HCT116 (cell line): ENCODE measurements around the gene DHX15. TPM values are rescaled to one million over a fixed set of nuclear protein-coding genes. Genes with fewer than 3 reads are reported as not detected.

Source experiments
- ATAC-seq: fragments of 200-7000 bp; cut with Tn5 transposase; 2 replicates; pipeline ENCODE4 v1.9.1; 2020; ENCODE audit warnings: mild to moderate bottlenecking, moderate library complexity
- BruUV-seq: library from RNA; stranded (reverse); fragments of 400-500 nt; replicated peaks from 2 replicates; lab custom pipeline; 2021; lab: Mats Ljungman, UMichigan
- CTCF ChIA-PET: fragments of 300-600 bp; sonication (Branson Sonifier 250); formaldehyde crosslinking; loops from one replicate; lab custom pipeline; 2021; ENCODE audit warnings: antibody characterized with exemption; lab: Charles Lee
- POLR2A ChIA-PET: fragments of 300-600, 350-600 bp; sonication (Branson Sonifier 250); formaldehyde crosslinking; loops from one replicate; lab custom pipeline; 2021; ENCODE audit warnings: antibody characterized with exemption; lab: Charles Lee
- RAD21 ChIA-PET, 2 experiments: fragments of 300-600 bp; sonication (Branson Sonifier 250); formaldehyde crosslinking; loops; one replicate each; lab custom pipeline; 2023; ENCODE audit warnings: low total read pairs in 2 of 2; ENCODE audit not compliant: uncharacterized antibody in 2 of 2, unreplicated experiment in 2 of 2, low non-redundant PET in 1 of 2; lab: Charles Lee
- DNase-seq: peaks from one replicate; pipeline ENCODE4 v3.0.0-alpha.2; 2010; ENCODE audit warnings: low read depth, low spot score
- H2AFZ ChIP-seq: fragments of 200-600 bp; shearing (Covaris generic), sonication (generic); 2 replicates; pipeline ENCODE4 v1.6.1; 2017; ENCODE audit warnings: low read depth, mixed run types, mixed read lengths, antibody characterized with exemption, low read length; ENCODE audit not compliant: poor library complexity, severe bottlenecking
- H3K27ac ChIP-seq: 2 replicates; pipeline ENCODE4 v1.5.1; 2012; ENCODE audit warnings: low read depth, low read length
- H3K27me3 ChIP-seq: fragments of 200-600 bp; sonication (generic); 2 replicates; pipeline ENCODE4 v1.6.1; 2016; ENCODE audit warnings: mixed run types, low read length, mixed read lengths; ENCODE audit not compliant: insufficient read depth
- H3K36me3 ChIP-seq, 2 experiments: fragments of 200-500 bp in 1 of 2; fragments of 200-600 bp in 1 of 2; sonication (Bioruptor generic) in 1 of 2; sonication (generic) in 1 of 2; 2 replicates each; pipeline versions ENCODE4 v1.5.1 to v1.6.1; 2014 to 2016; ENCODE audit warnings: low read length in 2 of 2, inconsistent platforms in 1 of 2, mixed read lengths in 1 of 2, mixed run types in 1 of 2; ENCODE audit not compliant: insufficient read depth in 2 of 2, control insufficient read depth in 1 of 2
- H3K4me1 ChIP-seq, 2 experiments: fragments of 200-600 bp in 1 of 2; sonication (generic) in 1 of 2; 2 replicates each; pipeline versions ENCODE4 v1.5.1 to v1.6.1; 2012 to 2017; ENCODE audit warnings: low read length in 2 of 2, inconsistent platforms in 1 of 2, mild to moderate bottlenecking in 1 of 2, mixed read lengths in 1 of 2, mixed run types in 1 of 2, moderate library complexity in 1 of 2; ENCODE audit not compliant: insufficient read depth in 2 of 2, control insufficient read depth in 1 of 2
- H3K4me2 ChIP-seq: fragments of 200-600 bp; sonication (generic); 2 replicates; pipeline ENCODE4 v1.6.1; 2017; ENCODE audit warnings: mixed run types, low read length, mixed read lengths
- H3K4me3 ChIP-seq, 2 experiments: fragments of 200-600 bp in 1 of 2; sonication (generic) in 1 of 2; replicated peaks in 1 of 2; 2 replicates each; pipeline ENCODE4 v1.5.1; 2011 to 2016; ENCODE audit warnings: low read length in 2 of 2, control low read depth in 1 of 2, low read depth in 1 of 2, mild to moderate bottlenecking in 1 of 2, mixed read lengths in 1 of 2, mixed run types in 1 of 2
- H3K79me2 ChIP-seq: fragments of 200-600 bp; sonication (generic); 2 replicates; pipeline ENCODE4 v1.6.1; 2017; ENCODE audit warnings: mild to moderate bottlenecking, mixed run types, low read length, moderate library complexity, mixed read lengths; ENCODE audit not compliant: insufficient read depth
- H3K9ac ChIP-seq: fragments of 200-600 bp; sonication (generic); 2 replicates; pipeline ENCODE4 v1.6.1; 2016; ENCODE audit warnings: low read length, mixed read lengths
- H3K9me2 ChIP-seq: fragments of 200-600 bp; sonication (generic), shearing (Covaris generic); 2 replicates; pipeline ENCODE4 v1.6.1; 2017; ENCODE audit warnings: mixed run types, mild to moderate bottlenecking, moderate library complexity; ENCODE audit not compliant: insufficient read depth
- H3K9me3 ChIP-seq, 2 experiments: fragments of 200-500 bp in 1 of 2; fragments of 200-600 bp in 1 of 2; sonication (Bioruptor generic) in 1 of 2; sonication (generic) in 1 of 2; 2 replicates each; pipeline ENCODE4 v1.6.1; 2014 to 2017; ENCODE audit warnings: low read length in 2 of 2, mixed read lengths in 2 of 2, inconsistent platforms in 1 of 2, low read depth in 1 of 2, mild to moderate bottlenecking in 1 of 2, mixed run types in 1 of 2, moderate library complexity in 1 of 2; ENCODE audit not compliant: control insufficient read depth in 1 of 2, insufficient read depth in 1 of 2
- H4K20me1 ChIP-seq: fragments of 200-600 bp; sonication (generic), shearing (Covaris generic); 2 replicates; pipeline ENCODE4 v1.6.1; 2017; ENCODE audit warnings: mixed run types, mild to moderate bottlenecking, moderate library complexity; ENCODE audit not compliant: insufficient read depth
- CBX3 ChIP-seq: IDR thresholded peaks from 2 replicates; pipeline ENCODE4 v1.6.1; 2012; ENCODE audit warnings: low read depth
- EGR1 ChIP-seq: IDR thresholded peaks from 2 replicates; pipeline ENCODE4 v1.6.1; 2012; ENCODE audit warnings: low read depth
- ELF1 ChIP-seq: IDR thresholded peaks from 2 replicates; pipeline ENCODE4 v1.6.1; 2012; ENCODE audit warnings: low read depth, borderline replicate concordance
- FOSL1 ChIP-seq: IDR thresholded peaks from 2 replicates; pipeline ENCODE4 v1.6.1; 2012; ENCODE audit warnings: low read depth
- JUND ChIP-seq: IDR thresholded peaks from 2 replicates; pipeline ENCODE4 v1.6.1; 2012
- RAD21 ChIP-seq: IDR thresholded peaks from 2 replicates; pipeline ENCODE4 v1.6.1; 2012; ENCODE audit warnings: low read depth, mild to moderate bottlenecking
- SIN3A ChIP-seq: IDR thresholded peaks from 2 replicates; pipeline ENCODE4 v1.6.1; 2012; ENCODE audit warnings: low read depth
- SP1 ChIP-seq: IDR thresholded peaks from 2 replicates; pipeline ENCODE4 v1.6.1; 2012; ENCODE audit warnings: low read depth
- SRF ChIP-seq: IDR thresholded peaks from 2 replicates; pipeline ENCODE4 v1.6.1; 2012; ENCODE audit warnings: low read depth
- TCF7L2 ChIP-seq: IDR thresholded peaks from 2 replicates; pipeline ENCODE4 v1.7.0; 2011; ENCODE audit warnings: borderline replicate concordance, inconsistent platforms; ENCODE audit not compliant: insufficient read depth, insufficient read length; ENCODE audit errors: extremely low read depth
- ZBTB33 ChIP-seq: IDR thresholded peaks from 2 replicates; pipeline ENCODE4 v1.6.1; 2011; ENCODE audit warnings: mild to moderate bottlenecking, low read length, moderate library complexity; ENCODE audit not compliant: insufficient replicate concordance; ENCODE audit errors: extremely low read depth
- ZFX ChIP-seq: fragments of 450-650 bp; IDR thresholded peaks from 2 replicates; pipeline ENCODE4 v1.6.1; 2017
- intact Hi-C: fragments of 100-400 bp; cut with micrococcal nuclease; formaldehyde crosslinking; loops from 2 replicates; pipeline ENCODE4 v1.10.0; 2022
- total RNA-seq: library from RNA; stranded (reverse); gene quantifications from one replicate; pipeline ENCODE4 v1.2.1, GENCODE V29; 2021; ENCODE audit not compliant: unreplicated experiment
- TF ChIP-seq, protein P1 (sequence below): IDR thresholded peaks from 2 replicates; pipeline ENCODE4 v1.6.1; 2012
- TF ChIP-seq, protein P2 (sequence below), 3 experiments: fragments of 200-600 bp in 1 of 3; sonication (generic) in 1 of 3; IDR thresholded peaks in 2 of 3; conservative IDR thresholded peaks in 1 of 3; 2 replicates each; pipeline ENCODE4 v1.5.1; 2012 to 2017; ENCODE audit warnings: low read depth in 2 of 3, low read length in 2 of 3, antibody characterized with exemption in 1 of 3, borderline replicate concordance in 1 of 3, control low read depth in 1 of 3, mild to moderate bottlenecking in 1 of 3, mixed read lengths in 1 of 3, mixed run types in 1 of 3, moderate library complexity in 1 of 3; ENCODE audit not compliant: insufficient read depth in 1 of 3

Gene DHX15
- total RNA-seq, 1 experiment from 2014 or later = 195 TPM

- TF ChIP-seq ZBTB33 = no peak
- TF ChIP-seq, all 23 proteins: peak for 0
Measured at GRCh38 chr4:24565054-24565453, 19.3 kb downstream of the DHX15 start (continued).

GRCh38 chr4:24564488-24564887, 19.9 kb downstream of the DHX15 start:
- Histone ChIP-seq H3K9ac (no peak overlapping the region), H2AFZ (no peak overlapping the region), H3K4me2 (no peak overlapping the region), H3K27ac (no peak overlapping the region), H3K79me2 (peaks cover 100% of the 10 kb centered on the region), H3K36me3 (peaks cover 7 to 17% of the 10 kb centered on the region in 2 experiments; a peak in 3 of 4 replicates), H3K4me3 (no peak overlapping the region), H3K9me2 (no peaks in the 10 kb centered on the region), H3K27me3 (no peaks in the 10 kb centered on the region), H3K4me1 (no peaks in the 10 kb centered on the region), H4K20me1 (peaks cover 80% of the 10 kb centered on the region), H3K9me3 (no peaks in the 10 kb centered on the region)
- intact Hi-C loops = no loop called here
- BruUV-seq = no TSS peak
- RAD21 ChIA-PET = no interaction called here
- POLR2A ChIA-PET = interaction anchor here (0.8 kb wide), 1 partner anchor 20 kb away, joined by 4 read pairs; the partner anchor contains the start of gene DHX15
- CTCF ChIA-PET = no interaction called here
- TF ChIP-seq EGR1 = no peak
- TF ChIP-seq, protein P1, sequence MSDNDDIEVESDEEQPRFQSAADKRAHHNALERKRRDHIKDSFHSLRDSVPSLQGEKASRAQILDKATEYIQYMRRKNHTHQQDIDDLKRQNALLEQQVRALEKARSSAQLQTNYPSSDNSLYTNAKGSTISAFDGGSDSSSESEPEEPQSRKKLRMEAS = no peak
- no peak for TF ChIP-seq RAD21
- TF ChIP-seq SIN3A = no peak
- TF ChIP-seq ZFX = no peak
- TF ChIP-seq CBX3 = no peak
- no peak for TF ChIP-seq TCF7L2
- TF ChIP-seq FOSL1 = no peak
- TF ChIP-seq JUND = no peak
- TF ChIP-seq ELF1 = no peak
- TF ChIP-seq, protein P2, sequence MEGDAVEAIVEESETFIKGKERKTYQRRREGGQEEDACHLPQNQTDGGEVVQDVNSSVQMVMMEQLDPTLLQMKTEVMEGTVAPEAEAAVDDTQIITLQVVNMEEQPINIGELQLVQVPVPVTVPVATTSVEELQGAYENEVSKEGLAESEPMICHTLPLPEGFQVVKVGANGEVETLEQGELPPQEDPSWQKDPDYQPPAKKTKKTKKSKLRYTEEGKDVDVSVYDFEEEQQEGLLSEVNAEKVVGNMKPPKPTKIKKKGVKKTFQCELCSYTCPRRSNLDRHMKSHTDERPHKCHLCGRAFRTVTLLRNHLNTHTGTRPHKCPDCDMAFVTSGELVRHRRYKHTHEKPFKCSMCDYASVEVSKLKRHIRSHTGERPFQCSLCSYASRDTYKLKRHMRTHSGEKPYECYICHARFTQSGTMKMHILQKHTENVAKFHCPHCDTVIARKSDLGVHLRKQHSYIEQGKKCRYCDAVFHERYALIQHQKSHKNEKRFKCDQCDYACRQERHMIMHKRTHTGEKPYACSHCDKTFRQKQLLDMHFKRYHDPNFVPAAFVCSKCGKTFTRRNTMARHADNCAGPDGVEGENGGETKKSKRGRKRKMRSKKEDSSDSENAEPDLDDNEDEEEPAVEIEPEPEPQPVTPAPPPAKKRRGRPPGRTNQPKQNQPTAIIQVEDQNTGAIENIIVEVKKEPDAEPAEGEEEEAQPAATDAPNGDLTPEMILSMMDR (IDR thresholded peaks at IDR 0.05 in 2 of 3, conservative IDR thresholded peaks at IDR 0.05 in 1 of 3; ENCODE audit: borderline replicate concordance in 1 of 3, insufficient read depth in 1 of 3, low read depth in 2 of 3, low read length in 2 of 3) = no peak
- no peak for TF ChIP-seq ZBTB33
- no peak for TF ChIP-seq SP1
- no peak for TF ChIP-seq SRF
- DNase-seq (no peak), ATAC-seq (no peak)
